SK-N-SH (cell line): ENCODE measurements around the gene IWS1. TPM values are rescaled to one million over a fixed set of nuclear protein-coding genes. Genes with fewer than 3 reads are reported as not detected.

Source experiments
- CTCF ChIA-PET: fragments of 300-600, 350-600 bp; formaldehyde crosslinking; extraction: SDS; loops from one replicate; lab custom pipeline; 2021; lab: Yijun Ruan, JAX
- POLR2A ChIA-PET: fragments of 350-600 bp; sonication (Branson Sonifier 250); formaldehyde crosslinking; extraction: SDS; loops from one replicate; lab custom pipeline; 2020; ENCODE audit warnings: antibody characterized with exemption, inconsistent platforms; lab: Yijun Ruan, JAX
- DNase-seq: peaks from one replicate; pipeline ENCODE4 v3.0.0; 2012
- H2AFZ ChIP-seq: fragments of 200-600 bp; sonication (generic); 2 replicates; pipeline ENCODE4 v1.8.1; 2016; ENCODE audit warnings: antibody characterized with exemption, mild to moderate bottlenecking, low read depth
- H3F3A ChIP-seq: fragments of 200-600 bp; sonication (generic); replicated peaks from 2 replicates; pipeline ENCODE3; 2016; ENCODE audit warnings: antibody characterized with exemption, mild to moderate bottlenecking; ENCODE audit not compliant: insufficient read depth
- H3K27ac ChIP-seq, 2 experiments: fragments of 200-500 bp in 1 of 2; fragments of 200-600 bp in 1 of 2; sonication (Bioruptor generic) in 1 of 2; sonication (generic), shearing (Covaris generic) in 1 of 2; 2 replicates each; pipeline versions ENCODE4 v1.5.1 to v1.6.1; 2014 to 2016; ENCODE audit warnings: low read depth in 2 of 2, inconsistent platforms in 1 of 2, low read length in 1 of 2, mild to moderate bottlenecking in 1 of 2, mixed read lengths in 1 of 2
- H3K27me3 ChIP-seq: fragments of 200-600 bp; sonication (generic), shearing (Covaris generic); 2 replicates; pipeline ENCODE4 v1.6.1; 2016; ENCODE audit warnings: mixed run types; ENCODE audit not compliant: insufficient read depth
- H3K36me3 ChIP-seq, 2 experiments: fragments of 200-500 bp in 1 of 2; fragments of 200-600 bp in 1 of 2; sonication (Bioruptor generic) in 1 of 2; sonication (generic) in 1 of 2; replicated peaks in 1 of 2; 2 replicates each; pipeline versions ENCODE3 to v1.5.1; 2014 to 2016; ENCODE audit warnings: low read length in 1 of 2, mild to moderate bottlenecking in 1 of 2; ENCODE audit not compliant: insufficient read depth in 2 of 2, control insufficient read depth in 1 of 2
- H3K4me1 ChIP-seq, 2 experiments: fragments of 200-500 bp in 1 of 2; fragments of 200-600 bp in 1 of 2; sonication (Bioruptor generic) in 1 of 2; sonication (generic), shearing (Covaris generic) in 1 of 2; 2 replicates each; pipeline versions ENCODE4 v1.5.1 to v1.6.1; 2014 to 2016; ENCODE audit warnings: low read depth in 1 of 2, low read length in 1 of 2, mixed run types in 1 of 2; ENCODE audit not compliant: insufficient read depth in 2 of 2, control insufficient read depth in 1 of 2
- H3K4me2 ChIP-seq: fragments of 200-600 bp; sonication (generic), shearing (Covaris generic); 2 replicates; pipeline ENCODE4 v1.6.1; 2017; ENCODE audit warnings: mixed run types
- H3K4me3 ChIP-seq, 2 experiments: fragments of 200-500 bp in 1 of 2; fragments of 200-600 bp in 1 of 2; sonication (Bioruptor generic) in 1 of 2; sonication (generic), shearing (Covaris generic) in 1 of 2; 2 replicates each; pipeline versions ENCODE4 v1.5.1 to v1.8.1; 2014 to 2016; ENCODE audit warnings: low read depth in 2 of 2, inconsistent platforms in 1 of 2, low read length in 1 of 2, mild to moderate bottlenecking in 1 of 2, mixed read lengths in 1 of 2, moderate library complexity in 1 of 2
- H3K79me2 ChIP-seq: fragments of 200-600 bp; sonication (generic); 2 replicates; pipeline ENCODE4 v1.8.1; 2017; ENCODE audit warnings: mild to moderate bottlenecking; ENCODE audit not compliant: insufficient read depth
- H3K9ac ChIP-seq: fragments of 200-600 bp; sonication (generic); 2 replicates; pipeline ENCODE4 v1.6.1; 2017; ENCODE audit warnings: mixed run types
- H3K9me2 ChIP-seq: fragments of 200-600 bp; sonication (generic); 2 replicates; pipeline ENCODE4 v1.6.1; 2017; ENCODE audit warnings: mixed run types
- H3K9me3 ChIP-seq: fragments of 200-600 bp; sonication (generic); 2 replicates; pipeline ENCODE4 v1.6.1; 2017; ENCODE audit warnings: mixed run types, mild to moderate bottlenecking, moderate library complexity
- H4K20me1 ChIP-seq: fragments of 200-600 bp; sonication (generic); 2 replicates; pipeline ENCODE4 v1.6.1; 2017; ENCODE audit warnings: mild to moderate bottlenecking, mixed run types; ENCODE audit not compliant: insufficient read depth
- EP300 ChIP-seq, 2 experiments: IDR thresholded peaks; 2 replicates each; pipeline versions ENCODE4 v1.4.0 to v1.6.1; 2012; ENCODE audit warnings: borderline replicate concordance in 1 of 2, low read depth in 1 of 2, low read length in 1 of 2
- MAX ChIP-seq: IDR thresholded peaks from 2 replicates; pipeline ENCODE4 v1.4.0; 2012; ENCODE audit warnings: low read depth
- NFIC ChIP-seq: IDR thresholded peaks from 2 replicates; pipeline ENCODE4 v1.4.0; 2012; ENCODE audit warnings: borderline replicate concordance
- NRF1 ChIP-seq: IDR thresholded peaks from 2 replicates; pipeline ENCODE4 v1.6.1; 2012; ENCODE audit warnings: low read depth, mild to moderate bottlenecking, low read length
- RCOR1 ChIP-seq: fragments of 150-350 bp; IDR thresholded peaks from 2 replicates; pipeline ENCODE4 v1.6.1; 2017; ENCODE audit warnings: antibody characterized with exemption, low read length
- SIN3A ChIP-seq: IDR thresholded peaks from 2 replicates; pipeline ENCODE4 v1.6.1; 2012; ENCODE audit warnings: low read depth, mild to moderate bottlenecking, low read length, moderate library complexity, borderline replicate concordance
- USF2 ChIP-seq: fragments of 150-350 bp; IDR thresholded peaks from 2 replicates; pipeline ENCODE4 v1.6.1; 2017; ENCODE audit warnings: antibody characterized with exemption, low read length, low read depth, borderline replicate concordance
- YY1 ChIP-seq: IDR thresholded peaks from 2 replicates; pipeline ENCODE4 v1.4.0; 2012; ENCODE audit warnings: low read depth, mild to moderate bottlenecking
- WGBS: methylation state at CpG from one replicate; pipeline ENCODE4 v1.1.6; 2017; ENCODE audit warnings: low lambda C conversion rate; 5-methylcytosine and 5-hydroxymethylcytosine counted together
- polyA plus RNA-seq, 3 experiments: library from polyadenylated mRNA; depleted of rRNA; stranded (reverse); fragments of >200 nt; gene quantifications; 2 replicates each; pipeline ENCODE4 v1.2.3, GENCODE V29; 2012
- TF ChIP-seq, protein P1 (sequence below): IDR thresholded peaks from 2 replicates; pipeline ENCODE4 v1.6.1; 2012; ENCODE audit warnings: mild to moderate bottlenecking, low read depth, low read length, moderate library complexity

IWS1 gene
- polyA plus RNA-seq, 1 of the 3 experiments (the other 2 are of a cell fraction) = 24.6 TPM

GRCh38 chr2:127575185-127575765 is 49.0 kb upstream of the IWS1 start:
- no peak for DNase-seq
- Histone ChIP-seq H3K4me1 (peaks cover 0 to 14% of the 10 kb centered on the region in 2 experiments; a peak in 1 of 4 replicates), H4K20me1 (no peaks in the 10 kb centered on the region), H3K4me2 (no peak overlapping the region), H2AFZ (no peak overlapping the region), H3K27ac (no peak overlapping the region), H3K9me2 (no peaks in the 10 kb centered on the region), H3K79me2 (no peaks in the 10 kb centered on the region), H3F3A (no peaks in the 10 kb centered on the region), H3K9ac (no peak overlapping the region), H3K9me3 (no peaks in the 10 kb centered on the region), H3K36me3 (no peaks in the 10 kb centered on the region), H3K27me3 (no peaks in the 10 kb centered on the region), H3K4me3 (no peak overlapping the region)
- POLR2A ChIA-PET = no interaction called here
- CTCF ChIA-PET = interaction anchor here (2.6 kb wide), 1 partner anchor 16 kb away, joined by 16 read pairs; no protein-coding TSS in a partner anchor
- TF ChIP-seq NRF1 = no peak
- 89% methylated on average over 4 of the region's 4 CpGs for WGBS

- no peak for DNase-seq
- CTCF ChIA-PET = interaction anchor here (2.6 kb wide), 1 partner anchor 17 kb away, joined by 16 read pairs; no protein-coding TSS in a partner anchor
Measured at GRCh38 chr2:127574656-127575055, 48.4 kb upstream of the IWS1 start.

More at GRCh38 chr2:127574656-127575055, 48.4 kb upstream of the IWS1 start:
- no peaks in the 10 kb centered on the region for H3K27me3 ChIP-seq
- no peaks in the 10 kb centered on the region for H3K36me3 ChIP-seq
- POLR2A ChIA-PET = no interaction called here
- no peaks in the 10 kb centered on the region for H3K9me3 ChIP-seq
- H3F3A ChIP-seq = no peaks in the 10 kb centered on the region
- WGBS = 100% methylated on average over 2 of the region's 3 CpGs
- H3K4me3 ChIP-seq = no peak overlapping the region
- no peak overlapping the region for H2AFZ ChIP-seq
- no peaks in the 10 kb centered on the region for H4K20me1 ChIP-seq
- no peak overlapping the region for H3K9ac ChIP-seq
- no peaks in the 10 kb centered on the region for H3K79me2 ChIP-seq
- H3K9me2 ChIP-seq = no peaks in the 10 kb centered on the region
- no peak overlapping the region for H3K4me2 ChIP-seq
- H3K4me1 ChIP-seq = peaks cover under 1 to 14% of the 10 kb centered on the region in 2 experiments; a peak in 2 of 4 replicates
- H3K27ac ChIP-seq = no peak overlapping the region
- TF ChIP-seq, protein P1, sequence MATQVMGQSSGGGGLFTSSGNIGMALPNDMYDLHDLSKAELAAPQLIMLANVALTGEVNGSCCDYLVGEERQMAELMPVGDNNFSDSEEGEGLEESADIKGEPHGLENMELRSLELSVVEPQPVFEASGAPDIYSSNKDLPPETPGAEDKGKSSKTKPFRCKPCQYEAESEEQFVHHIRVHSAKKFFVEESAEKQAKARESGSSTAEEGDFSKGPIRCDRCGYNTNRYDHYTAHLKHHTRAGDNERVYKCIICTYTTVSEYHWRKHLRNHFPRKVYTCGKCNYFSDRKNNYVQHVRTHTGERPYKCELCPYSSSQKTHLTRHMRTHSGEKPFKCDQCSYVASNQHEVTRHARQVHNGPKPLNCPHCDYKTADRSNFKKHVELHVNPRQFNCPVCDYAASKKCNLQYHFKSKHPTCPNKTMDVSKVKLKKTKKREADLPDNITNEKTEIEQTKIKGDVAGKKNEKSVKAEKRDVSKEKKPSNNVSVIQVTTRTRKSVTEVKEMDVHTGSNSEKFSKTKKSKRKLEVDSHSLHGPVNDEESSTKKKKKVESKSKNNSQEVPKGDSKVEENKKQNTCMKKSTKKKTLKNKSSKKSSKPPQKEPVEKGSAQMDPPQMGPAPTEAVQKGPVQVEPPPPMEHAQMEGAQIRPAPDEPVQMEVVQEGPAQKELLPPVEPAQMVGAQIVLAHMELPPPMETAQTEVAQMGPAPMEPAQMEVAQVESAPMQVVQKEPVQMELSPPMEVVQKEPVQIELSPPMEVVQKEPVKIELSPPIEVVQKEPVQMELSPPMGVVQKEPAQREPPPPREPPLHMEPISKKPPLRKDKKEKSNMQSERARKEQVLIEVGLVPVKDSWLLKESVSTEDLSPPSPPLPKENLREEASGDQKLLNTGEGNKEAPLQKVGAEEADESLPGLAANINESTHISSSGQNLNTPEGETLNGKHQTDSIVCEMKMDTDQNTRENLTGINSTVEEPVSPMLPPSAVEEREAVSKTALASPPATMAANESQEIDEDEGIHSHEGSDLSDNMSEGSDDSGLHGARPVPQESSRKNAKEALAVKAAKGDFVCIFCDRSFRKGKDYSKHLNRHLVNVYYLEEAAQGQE = no peak
- no peak for TF ChIP-seq MAX
- TF ChIP-seq USF2 = no peak
- no peak for TF ChIP-seq NFIC
- TF ChIP-seq SIN3A = no peak
- no peak for TF ChIP-seq RCOR1
- TF ChIP-seq NRF1 = no peak
- TF ChIP-seq EP300 (IDR thresholded peaks at IDR 0.05; ENCODE audit: borderline replicate concordance in 1 of 2, low read depth in 1 of 2, low read length in 1 of 2) = no peak
- no peak for TF ChIP-seq YY1
